Measurements from ENCODE around the gene PHIP. TPM values are rescaled to one million over a fixed set of nuclear protein-coding genes. Genes with fewer than 3 reads are reported as not detected.

PHIP gene
- polyA plus RNA-seq, 3 donors, result 3.2 to 10.8 (median 5.1) TPM

DNA sequence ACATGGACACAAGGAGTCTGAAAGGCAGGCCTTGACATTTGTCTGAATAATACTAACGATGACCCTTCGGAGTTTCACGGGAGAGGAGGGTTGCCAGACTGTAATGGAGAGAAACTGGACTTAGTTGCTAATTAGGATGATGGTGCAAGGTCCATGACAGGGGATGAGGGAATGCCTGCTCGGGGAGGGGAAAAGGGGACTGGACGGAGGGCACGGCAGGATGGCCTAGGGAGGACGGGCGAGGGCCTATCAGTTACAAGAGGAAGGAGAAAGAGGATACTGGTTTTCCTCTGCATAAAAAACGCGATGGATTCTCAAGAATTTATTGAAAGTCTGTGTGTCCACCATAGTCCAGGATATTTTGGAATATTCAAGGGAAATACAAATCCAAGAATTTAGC is 168.0 kb downstream of the PHIP start:
- Histone ChIP-seq H3K4me2 (replicated peaks; ENCODE audit: extremely low read depth, low read length, poor library complexity, severe bottlenecking) (peak overlapping the region; percentile 99), H3K4me3 (replicated peaks in 1 of 3; ENCODE audit: low read depth in 2 of 3, low read length in 3 of 3) (peak overlapping the region; percentile 27 to 82 (median 68)), H4K20me1 (ENCODE audit: insufficient read depth, low read length) (no peaks in the 10 kb centered on the region), H3K36me3 (replicated peaks in 1 of 2; ENCODE audit: control insufficient read depth in 1 of 2, insufficient read depth in 2 of 2, low read length in 2 of 2) (no peaks in the 10 kb centered on the region), H3K27me3 (ENCODE audit: control insufficient read depth in 2 of 2, insufficient read depth in 2 of 2, low read length in 2 of 2) (peaks cover 12 to 16% of the 10 kb centered on the region in 2 donors), H3K9me3 (replicated peaks in 1 of 2; ENCODE audit: control insufficient read depth in 1 of 2, insufficient read depth in 1 of 2, low read length in 2 of 2) (no peaks in the 10 kb centered on the region), H3K79me2 (ENCODE audit: insufficient read depth, low read length) (no peaks in the 10 kb centered on the region), H3K27ac (ENCODE audit: low read depth in 1 of 2, low read length in 2 of 2) (no peak overlapping the region), H3K9ac (ENCODE audit: insufficient read depth, low read length, poor library complexity, severe bottlenecking) (peak overlapping the region; percentile 65), H2AFZ (ENCODE audit: insufficient read depth, low read depth, low read length, poor library complexity, severe bottlenecking) (peak overlapping the region; percentile 88), H3K4me1 (ENCODE audit: control insufficient read depth in 1 of 2, insufficient read depth in 2 of 2, low read length in 2 of 2) (peaks cover 27 to 28% of the 10 kb centered on the region in 2 donors)
- 84% methylated on average over 5 of the region's 10 CpGs for WGBS (ENCODE audit: insufficient coverage)
- peaks cover 0 to 8% of the 10 kb centered on the region in 2 donors for H3K36me3 Mint-ChIP-seq
- TF ChIP-seq, protein P1, sequence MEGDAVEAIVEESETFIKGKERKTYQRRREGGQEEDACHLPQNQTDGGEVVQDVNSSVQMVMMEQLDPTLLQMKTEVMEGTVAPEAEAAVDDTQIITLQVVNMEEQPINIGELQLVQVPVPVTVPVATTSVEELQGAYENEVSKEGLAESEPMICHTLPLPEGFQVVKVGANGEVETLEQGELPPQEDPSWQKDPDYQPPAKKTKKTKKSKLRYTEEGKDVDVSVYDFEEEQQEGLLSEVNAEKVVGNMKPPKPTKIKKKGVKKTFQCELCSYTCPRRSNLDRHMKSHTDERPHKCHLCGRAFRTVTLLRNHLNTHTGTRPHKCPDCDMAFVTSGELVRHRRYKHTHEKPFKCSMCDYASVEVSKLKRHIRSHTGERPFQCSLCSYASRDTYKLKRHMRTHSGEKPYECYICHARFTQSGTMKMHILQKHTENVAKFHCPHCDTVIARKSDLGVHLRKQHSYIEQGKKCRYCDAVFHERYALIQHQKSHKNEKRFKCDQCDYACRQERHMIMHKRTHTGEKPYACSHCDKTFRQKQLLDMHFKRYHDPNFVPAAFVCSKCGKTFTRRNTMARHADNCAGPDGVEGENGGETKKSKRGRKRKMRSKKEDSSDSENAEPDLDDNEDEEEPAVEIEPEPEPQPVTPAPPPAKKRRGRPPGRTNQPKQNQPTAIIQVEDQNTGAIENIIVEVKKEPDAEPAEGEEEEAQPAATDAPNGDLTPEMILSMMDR (IDR thresholded peaks at IDR 0.05), result no peak
- H3K9me3 Mint-ChIP-seq, result peaks cover 0 to 3% (median 0%) of the 10 kb centered on the region in 7 donors
- H3K4me3 Mint-ChIP-seq, result peak overlapping the region; percentile 82 to 94
- intact Hi-C loops (cut with micrococcal nuclease), result no loop called here
- H3K27me3 Mint-ChIP-seq (ENCODE audit: low read depth in 3 of 3), result peaks cover 19 to 24% (median 23%) of the 10 kb centered on the region in 3 donors
- DNase-seq, result no peak
- peaks cover 26% of the 10 kb centered on the region for H3K4me1 Mint-ChIP-seq
- H3K27ac Mint-ChIP-seq, result peak overlapping the region in 2 of 7 donors; percentile 14 to 25

DNA sequence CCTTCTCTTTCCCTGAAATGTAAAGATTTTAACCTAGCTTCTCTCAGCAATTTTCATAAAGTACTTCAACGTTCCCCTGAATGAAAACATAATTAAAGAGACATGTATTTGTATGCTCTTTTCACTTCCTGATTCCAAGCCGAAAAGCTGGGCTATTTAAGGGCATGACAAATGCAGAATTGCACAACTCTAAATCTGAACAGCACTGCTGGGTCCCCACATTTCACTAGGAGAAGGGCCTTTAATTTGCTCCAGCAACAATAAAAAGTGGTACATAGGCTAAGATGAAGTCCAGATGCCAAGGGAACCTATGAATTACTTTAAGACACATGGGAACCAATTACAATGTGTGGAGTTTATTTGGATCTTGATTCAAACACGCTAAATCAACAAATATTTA is 168.7 kb downstream of the PHIP start:
- H3K27me3 ChIP-seq (ENCODE audit: control insufficient read depth in 2 of 2, insufficient read depth in 2 of 2, low read length in 2 of 2), result peaks cover 12 to 16% of the 10 kb centered on the region in 2 donors
- peak overlapping the region; percentile 57 for H2AFZ ChIP-seq (ENCODE audit: insufficient read depth, low read depth, low read length, poor library complexity, severe bottlenecking)
- H3K79me2 ChIP-seq (ENCODE audit: insufficient read depth, low read length), result no peaks in the 10 kb centered on the region
- DNase-seq, result peak; percentile 45 to 70 (median 63)
- Mint-ChIP-seq H3K27ac (peak overlapping the region in 5 of 7 donors; percentile 23 to 63 (median 41)), H3K9me3 (peaks cover 0 to 3% (median 0%) of the 10 kb centered on the region in 7 donors), H3K4me3 (peak overlapping the region in 1 of 2 donors; percentile 61), H3K4me1 (peaks cover 26% of the 10 kb centered on the region), H3K36me3 (peaks cover 0 to 8% of the 10 kb centered on the region in 2 donors), H3K27me3 (ENCODE audit: low read depth in 3 of 3) (peaks cover 19 to 24% (median 23%) of the 10 kb centered on the region in 3 donors)
- no peak overlapping the region for H3K27ac ChIP-seq (ENCODE audit: low read depth in 1 of 2, low read length in 2 of 2)
- H3K9me3 ChIP-seq (replicated peaks in 1 of 2; ENCODE audit: control insufficient read depth in 1 of 2, insufficient read depth in 1 of 2, low read length in 2 of 2), result no peaks in the 10 kb centered on the region
- WGBS (ENCODE audit: insufficient coverage), result no CpG with 5 or more reads among the region's 3 CpGs
- intact Hi-C loops (cut with micrococcal nuclease), result no loop called here
- H3K4me3 ChIP-seq (replicated peaks in 1 of 3; ENCODE audit: low read depth in 2 of 3, low read length in 3 of 3), result peak overlapping the region in 1 of 3 experiments; percentile 7
- peaks cover 27 to 28% of the 10 kb centered on the region in 2 donors for H3K4me1 ChIP-seq (ENCODE audit: control insufficient read depth in 1 of 2, insufficient read depth in 2 of 2, low read length in 2 of 2)
- TF ChIP-seq, protein P1 (IDR thresholded peaks at IDR 0.05), result no peak
- H3K9ac ChIP-seq (ENCODE audit: insufficient read depth, low read length, poor library complexity, severe bottlenecking), result no peak overlapping the region
- no peaks in the 10 kb centered on the region for H3K36me3 ChIP-seq (replicated peaks in 1 of 2; ENCODE audit: control insufficient read depth in 1 of 2, insufficient read depth in 2 of 2, low read length in 2 of 2)
- H3K4me2 ChIP-seq (replicated peaks; ENCODE audit: extremely low read depth, low read length, poor library complexity, severe bottlenecking), result peak overlapping the region; percentile 39
- no peaks in the 10 kb centered on the region for H4K20me1 ChIP-seq (ENCODE audit: insufficient read depth, low read length)

All from CD14-positive monocyte (primary cell).